Measurements from ENCODE around the gene SIK3.
"Not testable (repeated sequence)": the region's sequence is repeated elsewhere in the genome, so short reads cannot be mapped to it uniquely, and the experiment has no call there.

Gene SIK3

GRCh38 chr11:116856423-116856822 is 241.8 kb downstream of the SIK3 start:
- no peak for DNase-seq

GRCh38 chr11:116855413-116855812 is 242.8 kb downstream of the SIK3 start:
- no peak for DNase-seq

DNA sequence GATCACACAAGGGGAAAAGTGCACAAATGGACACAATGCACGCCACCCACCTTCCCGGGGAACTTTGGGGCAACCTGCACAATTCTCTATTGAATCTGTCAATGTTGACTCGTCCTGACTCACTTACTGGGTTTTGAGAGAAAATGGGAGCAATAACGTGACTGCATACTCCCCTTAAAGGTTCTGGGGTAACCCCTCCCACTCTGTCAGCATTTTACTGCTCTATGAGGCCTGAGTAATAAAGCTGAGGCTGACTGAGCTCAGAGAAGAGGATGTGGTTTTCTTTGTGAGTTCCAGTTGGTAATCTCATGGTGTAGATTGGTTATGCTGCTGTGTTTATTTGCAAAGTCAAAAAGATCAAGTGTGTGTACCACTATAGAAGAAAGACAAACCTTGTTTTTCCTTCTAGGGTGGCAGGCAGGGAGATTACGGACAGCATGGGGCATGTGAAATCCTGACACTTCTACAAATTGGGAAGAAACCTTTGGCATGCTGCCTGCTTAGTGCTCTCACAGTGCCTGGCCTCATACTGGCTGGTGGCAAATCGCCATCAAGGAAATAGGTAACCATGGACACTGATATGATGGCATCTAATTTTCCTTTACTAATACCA is 244.7 kb downstream of the SIK3 start:
- DNase-seq, result peak; percentile 96

DNA sequence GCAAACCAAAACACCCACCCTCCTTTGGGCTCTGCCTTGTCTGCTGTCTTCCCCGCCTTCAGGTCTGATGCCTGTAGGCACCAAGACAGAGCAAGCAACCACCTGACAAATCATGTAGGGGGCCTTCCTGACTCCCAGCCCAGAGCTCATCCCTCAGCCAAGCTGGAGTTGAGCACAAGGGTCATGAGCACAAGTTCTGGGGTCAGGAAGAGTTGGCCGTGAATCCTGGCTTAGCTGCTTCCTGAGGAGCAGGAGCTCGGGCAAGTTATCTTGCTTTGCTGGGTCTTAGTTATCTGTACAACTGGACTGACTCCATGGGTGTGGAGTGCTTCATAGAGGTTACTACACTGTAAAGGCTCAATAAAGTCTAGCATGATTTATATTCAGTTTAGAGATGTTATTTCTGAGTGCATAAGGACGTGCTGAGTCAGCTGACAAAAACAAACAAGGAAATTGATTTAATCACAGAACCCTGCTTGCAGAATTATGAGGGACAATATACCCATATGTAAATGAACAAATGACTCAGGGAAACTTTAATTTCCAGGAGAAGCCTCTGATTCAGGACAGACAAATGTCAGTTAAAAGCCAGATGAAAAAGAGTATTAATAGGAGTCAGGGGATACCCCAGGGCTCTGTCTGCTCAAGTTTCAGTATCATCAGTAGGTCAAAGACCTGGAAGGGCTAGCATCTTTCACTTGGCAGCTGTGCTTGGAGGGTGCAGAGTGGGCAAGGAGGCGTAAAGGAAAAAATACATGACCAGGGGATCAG is 245.8 kb downstream of the SIK3 start:
- DNase-seq, result peak; percentile 51

GRCh38 chr11:116851626-116852025 is 246.6 kb downstream of the SIK3 start:
- peak; percentile 79 for DNase-seq

GRCh38 chr11:116849486-116849885 is 248.7 kb downstream of the SIK3 start:
- DNase-seq, result no peak

DNA sequence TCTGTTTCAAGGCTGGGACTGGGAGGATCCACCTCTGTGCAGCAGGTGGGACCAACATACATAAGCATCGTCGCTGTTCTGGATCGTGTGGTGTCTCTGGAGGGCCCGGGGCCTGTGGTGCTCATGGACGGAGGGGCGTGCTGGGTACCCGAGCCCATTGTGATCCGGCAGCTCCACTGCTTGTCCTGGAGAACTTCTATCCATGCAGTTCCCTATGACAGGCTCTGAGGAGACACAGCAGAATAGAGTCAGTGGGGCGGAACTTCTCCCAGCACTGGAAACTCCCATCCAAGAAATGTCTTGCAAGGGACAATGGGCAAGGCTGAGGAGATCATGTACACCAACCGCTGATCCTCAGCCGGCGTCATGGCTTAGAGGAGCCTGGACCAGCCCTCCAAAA is 249.2 kb downstream of the SIK3 start:
- no peak for DNase-seq

DNA sequence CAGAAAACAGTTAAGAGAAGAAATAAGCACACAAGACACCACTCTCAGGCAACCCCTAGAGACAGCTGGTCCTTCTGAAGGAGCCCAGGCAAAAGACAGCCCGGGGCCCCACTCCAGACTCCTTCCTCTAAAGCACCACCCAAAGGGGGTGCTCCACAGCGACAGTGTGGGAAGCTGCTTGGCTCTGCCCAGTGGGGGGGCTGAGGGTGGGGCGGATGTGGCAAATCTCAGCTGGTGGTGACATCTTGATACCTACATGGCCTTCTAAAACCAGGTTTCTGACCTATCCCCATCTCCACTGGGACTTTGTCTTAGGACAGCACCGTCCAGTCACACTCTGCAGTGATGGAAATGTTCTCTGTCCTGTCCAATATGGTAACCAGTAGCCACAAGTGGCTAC is 250.6 kb downstream of the SIK3 start:
- no peak for DNase-seq

DNA sequence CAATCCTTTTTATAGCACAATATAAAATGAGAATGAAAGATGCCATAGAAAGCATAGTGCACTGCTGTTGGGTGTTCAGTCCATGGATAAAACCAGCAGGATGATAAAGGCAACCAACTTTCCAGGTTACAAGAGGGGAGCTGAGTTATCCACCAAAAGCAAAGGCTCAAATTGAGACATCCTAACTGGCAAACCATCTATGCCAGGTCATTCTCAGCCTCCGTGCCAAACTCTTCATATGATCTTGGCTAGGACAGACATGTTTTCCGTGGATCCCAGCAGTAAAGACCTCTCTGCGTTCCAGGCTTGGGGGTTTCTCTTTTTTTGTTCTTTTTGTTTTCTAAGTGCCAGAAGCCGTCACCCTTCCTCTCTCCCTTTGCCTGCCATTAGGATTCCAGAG is 253.5 kb downstream of the SIK3 start:
- no peak for DNase-seq

DNA sequence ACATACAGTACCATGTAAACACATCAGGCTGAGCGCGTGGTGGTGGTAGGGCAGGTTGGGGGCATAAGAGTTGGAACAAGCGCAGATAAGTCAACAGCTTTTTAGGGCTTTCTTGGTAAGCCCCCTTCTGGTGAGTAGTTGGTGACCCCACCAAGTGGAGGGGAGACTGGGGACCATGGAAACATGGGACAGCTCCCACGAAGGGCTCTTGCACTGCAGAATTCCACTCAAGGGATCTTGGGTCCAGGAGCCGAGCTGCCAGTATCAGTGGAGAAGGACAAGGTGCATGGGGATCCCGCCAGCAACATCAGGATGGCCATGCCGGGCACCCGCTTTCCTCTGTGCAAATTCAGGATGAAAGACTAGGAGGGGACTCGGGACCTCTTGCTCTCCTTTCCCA is 254.6 kb downstream of the SIK3 start:
- DNase-seq, result no peak

DNA sequence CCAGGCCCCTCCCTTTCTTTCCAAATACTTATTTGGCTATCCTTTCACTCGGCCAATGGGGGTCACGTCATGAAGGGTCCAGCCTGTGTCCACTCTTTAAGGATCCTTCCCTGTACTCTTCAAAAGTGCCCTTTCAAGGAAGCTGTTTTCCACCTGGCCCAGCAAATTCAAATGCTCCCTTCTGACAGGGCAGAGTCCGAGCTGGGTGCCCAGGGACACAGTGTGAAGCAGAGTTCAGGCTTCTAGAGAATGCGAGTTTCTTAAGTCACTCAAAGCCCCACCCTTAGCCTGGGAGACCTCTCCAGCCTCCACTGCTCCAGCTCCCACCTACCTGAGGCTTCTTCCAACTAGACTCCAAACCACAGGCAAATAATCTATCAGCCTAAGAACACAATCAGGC is 255.3 kb downstream of the SIK3 start:
- no peak for DNase-seq

DNA sequence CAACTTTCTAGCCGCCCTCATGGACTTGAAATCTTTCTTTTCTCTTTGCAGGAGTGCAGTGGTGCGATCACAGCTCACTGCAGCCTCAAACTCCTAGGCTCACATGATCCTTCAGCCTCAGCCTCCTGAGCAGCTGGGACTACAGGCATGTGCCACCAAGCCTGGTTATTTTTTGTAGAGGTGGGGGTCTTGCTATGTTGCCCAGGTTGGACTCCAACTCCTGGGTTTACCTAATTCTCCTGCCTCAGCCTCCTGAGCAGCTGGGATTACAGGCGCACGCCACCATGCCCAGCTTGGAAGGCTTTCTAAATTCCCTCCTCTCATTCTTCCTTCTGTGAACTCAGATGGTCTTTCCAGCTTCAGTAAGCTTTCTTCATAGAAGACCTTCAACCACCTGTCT is 256.1 kb downstream of the SIK3 start:
- DNase-seq, result no peak

DNA sequence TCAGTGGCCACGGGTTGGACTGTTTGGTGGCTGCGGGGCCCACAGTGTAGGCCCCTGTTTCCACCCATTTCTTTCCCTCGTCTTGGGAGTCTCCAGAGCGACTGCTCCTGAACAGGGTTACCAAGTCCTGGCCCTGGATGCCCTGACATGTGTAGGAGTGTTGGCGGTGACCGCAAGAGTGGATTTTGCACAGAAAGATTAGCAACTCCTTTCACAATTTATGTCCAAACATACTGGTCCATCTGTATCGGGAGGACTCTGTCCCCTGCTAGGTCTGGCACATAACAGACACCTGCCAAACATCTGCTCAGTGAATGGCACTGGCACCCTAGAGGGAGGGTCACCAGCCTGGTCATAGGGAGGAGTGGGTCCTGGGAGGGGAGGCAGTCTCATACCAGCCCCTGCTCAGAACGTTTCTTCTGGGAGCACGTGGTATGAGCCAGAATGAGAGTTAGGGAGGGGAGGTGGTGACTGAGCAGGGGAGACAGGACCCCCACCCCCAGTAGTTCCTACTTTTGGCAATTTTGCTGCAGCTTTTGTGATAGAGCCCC is 257.4 kb downstream of the SIK3 start:
- no peak for DNase-seq

- DNase-seq, result no peak
Observed at GRCh38 chr11:116840224-116840745, 257.9 kb downstream of the SIK3 start.

DNA sequence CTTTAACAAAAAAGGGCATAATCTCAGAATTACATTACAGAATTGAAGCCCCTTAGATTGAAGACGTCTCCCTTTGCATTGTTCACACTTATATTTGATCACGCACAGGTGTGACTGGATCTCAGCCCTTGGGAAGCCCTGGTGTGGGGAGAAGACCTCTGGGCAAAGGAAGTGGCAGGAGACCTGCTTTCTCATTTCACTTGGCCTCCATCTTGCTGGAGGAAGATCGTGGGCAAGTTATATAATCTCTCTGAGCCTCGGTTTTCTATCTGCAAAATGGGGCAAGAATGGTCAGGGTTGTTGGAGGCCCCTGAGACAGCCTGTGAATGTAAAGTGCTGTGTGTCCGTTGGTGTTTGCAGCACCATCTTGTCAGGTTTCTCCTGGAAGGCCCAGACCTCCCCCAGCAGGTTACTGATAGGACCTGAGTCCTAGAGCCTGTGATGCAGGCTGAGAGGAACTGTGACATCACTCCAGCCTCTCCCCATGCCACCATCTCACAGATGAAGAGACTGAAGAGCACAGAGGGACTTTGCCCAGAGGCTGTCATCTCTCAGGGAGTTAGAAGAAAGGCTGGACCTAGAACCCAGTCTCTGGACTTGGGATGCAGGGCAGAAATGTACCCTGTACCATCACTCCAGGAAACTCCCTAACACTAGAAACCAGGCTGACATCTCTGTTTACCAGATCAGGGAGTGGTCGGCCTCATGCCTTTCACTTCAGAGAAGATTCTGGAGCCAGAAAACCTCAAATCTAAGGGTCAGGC is 259.7 kb downstream of the SIK3 start:
- DNase-seq, result no peak

GRCh38 chr11:116837231-116838091 is 260.8 kb downstream of the SIK3 start, which contains the start of gene APOA1:
TSS of gene APOA1 (minus strand) at chr11:116837622. CDS start at chr11:116837387, 235 bp downstream.
- DNase-seq, result no peak

DNA sequence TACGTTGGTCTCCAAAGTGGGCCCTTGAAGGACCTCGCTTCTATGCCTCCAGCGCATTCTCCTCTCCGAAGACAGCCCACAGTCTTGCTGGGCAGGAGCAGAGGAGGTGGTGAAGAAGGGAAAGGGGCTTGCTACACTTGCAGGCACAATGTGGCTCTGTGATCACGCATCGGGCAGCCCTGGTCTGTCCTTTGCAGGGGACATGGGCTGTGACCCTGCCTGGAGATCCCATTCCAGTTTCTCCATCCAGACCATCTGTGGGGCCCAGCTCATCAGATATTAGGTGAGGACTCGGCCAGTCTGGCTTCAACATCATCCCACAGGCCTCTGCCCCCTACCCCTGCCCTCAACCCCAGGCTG is 261.6 kb downstream of the SIK3 start:
- DNase-seq, result no peak

GRCh38 chr11:116835791-116836631 is 262.2 kb downstream of the SIK3 start:
- DNase-seq, result peak; percentile 89

GRCh38 chr11:116835042-116835772 is 263.0 kb downstream of the SIK3 start:
- DNase-seq, result no peak

GRCh38 chr11:116834535-116835041 is 263.6 kb downstream of the SIK3 start:
- DNase-seq, result not testable (repeated sequence)
